Activated T-helper 17 cell treated with anti-CD3 and anti-CD28 coated beads, Interleukin-2, amount 50 U/mL, for 72 hours (primary cell): ENCODE data around the gene CTU2. TPM values are rescaled to one million over a fixed set of nuclear protein-coding genes. Genes with fewer than 3 reads are reported as not detected.

ENCODE experiments used
- ATAC-seq: fragments of 150-1000 bp; cut with Tn5 transposase; replicated peaks from 2 replicates; pipeline ENCODE4 v1.10.0; 2021; ENCODE audit warnings: mild to moderate bottlenecking, moderate library complexity
- H3K27ac Mint-ChIP-seq: one replicate; pipeline ENCODE4 v1.8.0; 2022; ENCODE audit warnings: mixed read lengths
- H3K27me3 Mint-ChIP-seq: one replicate; pipeline ENCODE4 v1.8.0; 2022; ENCODE audit warnings: mixed read lengths
- H3K36me3 Mint-ChIP-seq: one replicate; pipeline ENCODE4 v1.8.0; 2022; ENCODE audit warnings: low read depth, mild to moderate bottlenecking, mixed read lengths
- H3K4me1 Mint-ChIP-seq: one replicate; pipeline ENCODE4 v1.8.0; 2022; ENCODE audit warnings: mixed read lengths
- H3K4me3 Mint-ChIP-seq: one replicate; pipeline ENCODE4 v1.8.0; 2022; ENCODE audit warnings: mild to moderate bottlenecking, mixed read lengths
- H3K9me3 Mint-ChIP-seq: one replicate; pipeline ENCODE4 v1.8.0; 2022; ENCODE audit warnings: mixed read lengths
- total RNA-seq, 2 donors: library from RNA; stranded (reverse); gene quantifications; one replicate each; pipeline ENCODE4 v1.2.3, GENCODE V29; 2022

The CTU2 gene
- total RNA-seq, 2 donors from 2014 or later: 19.8 to 31.8 TPM

DNA sequence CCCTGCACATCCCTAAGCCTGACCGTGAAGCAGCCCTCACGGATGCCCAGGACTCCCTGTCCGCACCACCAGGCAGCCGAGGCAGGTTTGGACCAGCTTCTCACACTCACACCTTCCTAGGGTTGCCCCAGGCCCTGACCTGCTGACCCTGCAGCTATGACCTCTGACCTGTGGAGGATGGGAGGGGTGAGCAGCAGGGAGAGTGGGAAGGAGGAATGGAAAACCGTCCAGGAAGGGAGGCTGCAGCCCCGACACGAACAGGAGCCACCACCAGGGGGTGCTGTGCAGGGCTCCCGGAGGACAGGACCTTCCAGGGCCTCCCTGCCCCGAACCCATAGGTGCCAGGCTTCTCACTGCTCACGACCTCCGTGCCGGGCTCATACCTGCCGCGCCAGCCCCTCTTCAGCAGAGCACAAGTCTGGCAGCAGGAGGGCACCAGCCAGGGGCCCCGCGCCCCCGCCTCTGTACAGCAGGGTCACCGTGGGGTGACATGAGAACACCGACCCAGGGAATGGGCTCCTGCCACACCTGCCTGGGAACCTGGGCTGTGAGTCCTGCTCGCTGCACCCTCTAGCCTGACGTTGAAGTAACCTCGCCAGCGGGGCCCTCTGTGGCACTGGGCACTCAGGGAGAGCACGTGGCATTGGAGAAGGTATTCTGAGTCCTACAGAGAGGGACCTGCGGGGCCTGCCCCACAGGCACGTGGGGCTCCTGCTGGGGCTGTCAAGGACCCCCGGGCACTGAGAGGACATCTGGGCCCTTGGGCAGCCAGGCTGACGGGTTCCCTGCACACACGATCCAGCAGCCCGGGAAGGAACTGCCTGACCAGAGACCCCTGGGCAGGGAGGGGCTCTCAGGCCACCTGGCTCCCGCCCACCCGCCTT, 37.6 kb downstream of the CTU2 start:
- ATAC-seq: peak; percentile 53
- Mint-ChIP-seq H3K27me3 (no peaks in the 10 kb centered on the region), H3K4me3 (peak overlapping the region; percentile 12), H3K4me1 (peaks cover 5% of the 10 kb centered on the region), H3K9me3 (no peaks in the 10 kb centered on the region), H3K36me3 (peaks cover 6% of the 10 kb centered on the region), H3K27ac (no peak overlapping the region)

GRCh38 chr16:88744577-88745521, 38.5 kb downstream of the CTU2 start:
- no peak for ATAC-seq
- H3K36me3 Mint-ChIP-seq: peaks cover 6% of the 10 kb centered on the region
- peak overlapping the region; percentile 65 for H3K4me3 Mint-ChIP-seq
- H3K27me3 Mint-ChIP-seq: no peaks in the 10 kb centered on the region
- no peaks in the 10 kb centered on the region for H3K9me3 Mint-ChIP-seq
- H3K27ac Mint-ChIP-seq: no peak overlapping the region
- H3K4me1 Mint-ChIP-seq: peaks cover 5% of the 10 kb centered on the region

DNA sequence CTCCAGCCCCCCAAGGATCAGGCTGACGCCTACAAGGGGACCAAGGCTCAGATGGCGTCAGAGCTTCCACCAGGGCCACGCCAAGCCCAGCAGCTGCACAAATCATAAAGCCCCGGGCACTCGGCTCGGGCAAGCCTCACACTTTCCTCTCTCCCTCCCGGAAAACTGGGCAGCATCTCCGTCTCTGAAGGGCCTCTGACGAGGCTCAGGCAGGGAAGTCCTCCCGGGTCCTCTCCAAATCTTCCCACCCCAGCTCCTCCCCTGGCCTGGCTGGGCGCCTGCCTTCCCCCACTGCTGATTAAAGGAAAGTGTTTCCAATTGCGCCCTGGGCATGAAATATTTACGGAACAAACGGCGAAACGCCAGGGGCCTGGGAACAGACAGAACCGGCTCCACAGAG, 40.2 kb downstream of the CTU2 start:
- ATAC-seq: no peak
- H3K4me3 Mint-ChIP-seq: peak overlapping the region; percentile 11
- H3K27ac Mint-ChIP-seq: no peak overlapping the region
- H3K27me3 Mint-ChIP-seq: no peaks in the 10 kb centered on the region
- peaks cover 5% of the 10 kb centered on the region for H3K4me1 Mint-ChIP-seq
- no peaks in the 10 kb centered on the region for H3K9me3 Mint-ChIP-seq
- H3K36me3 Mint-ChIP-seq: peaks cover 2% of the 10 kb centered on the region

DNA sequence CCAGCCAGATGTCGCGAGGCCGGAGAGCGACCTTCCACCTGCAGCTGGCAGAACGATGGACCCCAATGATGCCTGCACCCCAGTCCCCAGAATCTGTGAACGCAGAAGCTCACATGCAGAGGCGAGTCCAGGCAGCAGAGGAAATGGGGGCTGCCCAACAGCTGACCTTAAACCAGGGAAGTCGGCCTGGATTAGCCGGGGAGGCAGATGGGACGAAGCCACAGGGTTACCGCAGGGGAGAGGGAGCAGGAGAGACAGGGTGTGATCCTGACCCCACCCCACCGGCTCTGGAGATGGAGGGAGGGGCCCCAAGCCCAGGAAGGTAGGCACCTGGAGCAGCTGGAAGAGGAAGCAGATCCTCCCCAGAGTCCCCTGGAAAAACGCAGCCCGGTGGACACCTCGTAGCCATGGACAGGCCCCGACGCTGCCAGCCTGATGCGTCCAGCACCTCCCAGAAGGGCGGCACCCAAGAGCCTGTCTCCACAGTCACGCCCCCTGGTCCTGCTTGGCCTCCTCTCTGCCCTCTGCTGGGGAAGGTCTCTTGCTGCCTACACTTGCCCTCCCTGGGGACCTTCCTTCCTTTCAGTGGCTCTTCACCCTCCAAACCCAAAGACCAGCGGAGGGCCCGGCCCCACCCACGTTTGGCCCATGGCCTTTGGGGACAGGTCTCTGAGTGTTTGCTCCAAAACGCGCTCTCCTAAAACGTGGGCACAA, 41.4 kb downstream of the CTU2 start:
- Mint-ChIP-seq H3K4me3 (no peak overlapping the region), H3K9me3 (no peaks in the 10 kb centered on the region), H3K4me1 (peaks cover 5% of the 10 kb centered on the region), H3K27me3 (no peaks in the 10 kb centered on the region), H3K27ac (no peak overlapping the region), H3K36me3 (peaks cover 6% of the 10 kb centered on the region)
- ATAC-seq: peak; percentile 45

GRCh38 chr16:88748364-88748763, 42.1 kb downstream of the CTU2 start:
- Mint-ChIP-seq H3K4me3 (no peak overlapping the region), H3K27ac (no peak overlapping the region), H3K36me3 (peaks cover 6% of the 10 kb centered on the region), H3K9me3 (no peaks in the 10 kb centered on the region), H3K27me3 (no peaks in the 10 kb centered on the region), H3K4me1 (peaks cover 5% of the 10 kb centered on the region)
- ATAC-seq: no peak

GRCh38 chr16:88749358-88749757, 43.1 kb downstream of the CTU2 start:
- Mint-ChIP-seq H3K36me3 (peaks cover 6% of the 10 kb centered on the region), H3K9me3 (no peaks in the 10 kb centered on the region), H3K27me3 (no peaks in the 10 kb centered on the region), H3K4me3 (no peak overlapping the region), H3K27ac (no peak overlapping the region), H3K4me1 (peaks cover 10% of the 10 kb centered on the region)
- no peak for ATAC-seq

- ATAC-seq: no peak
- H3K36me3 Mint-ChIP-seq: peaks cover 6% of the 10 kb centered on the region
- peaks cover 10% of the 10 kb centered on the region for H3K4me1 Mint-ChIP-seq
- H3K9me3 Mint-ChIP-seq: no peaks in the 10 kb centered on the region
- H3K27ac Mint-ChIP-seq: no peak overlapping the region
- no peaks in the 10 kb centered on the region for H3K27me3 Mint-ChIP-seq
- no peak overlapping the region for H3K4me3 Mint-ChIP-seq
Observed at GRCh38 chr16:88750854-88751253, 44.6 kb downstream of the CTU2 start.

DNA sequence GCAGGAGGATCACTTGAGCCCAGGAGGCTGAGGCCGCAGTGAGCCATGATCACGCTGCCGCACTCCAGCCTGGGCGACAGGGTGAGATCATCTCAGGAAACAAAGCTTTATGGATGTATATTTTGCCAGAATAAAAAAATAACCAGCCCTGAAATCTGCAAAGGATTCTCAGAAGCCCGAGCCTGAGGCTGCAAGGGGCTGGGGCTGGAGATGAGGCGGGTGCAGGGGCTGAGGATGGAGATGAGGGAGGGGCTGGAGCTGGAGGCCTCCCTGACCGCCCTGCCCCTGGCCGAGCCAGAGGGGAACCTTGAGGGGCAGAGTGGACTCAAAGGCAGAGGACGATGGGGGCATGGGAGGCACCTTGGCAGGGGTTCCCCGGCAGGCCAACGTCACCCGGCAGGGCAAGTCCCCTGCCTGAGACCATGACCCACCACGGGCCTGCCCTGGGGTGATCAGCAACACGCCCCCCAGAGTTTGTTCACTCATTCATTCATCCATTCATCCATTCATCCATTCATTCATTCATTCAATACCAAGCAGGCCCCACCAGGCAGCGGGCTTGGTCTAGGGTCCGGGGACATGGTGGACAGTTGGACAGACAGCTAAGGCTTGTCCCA, 46.2 kb downstream of the CTU2 start:
- Mint-ChIP-seq H3K27me3 (no peaks in the 10 kb centered on the region), H3K36me3 (peaks cover 6% of the 10 kb centered on the region), H3K27ac (no peak overlapping the region), H3K9me3 (no peaks in the 10 kb centered on the region), H3K4me1 (peaks cover 5% of the 10 kb centered on the region), H3K4me3 (no peak overlapping the region)
- no peak for ATAC-seq

DNA sequence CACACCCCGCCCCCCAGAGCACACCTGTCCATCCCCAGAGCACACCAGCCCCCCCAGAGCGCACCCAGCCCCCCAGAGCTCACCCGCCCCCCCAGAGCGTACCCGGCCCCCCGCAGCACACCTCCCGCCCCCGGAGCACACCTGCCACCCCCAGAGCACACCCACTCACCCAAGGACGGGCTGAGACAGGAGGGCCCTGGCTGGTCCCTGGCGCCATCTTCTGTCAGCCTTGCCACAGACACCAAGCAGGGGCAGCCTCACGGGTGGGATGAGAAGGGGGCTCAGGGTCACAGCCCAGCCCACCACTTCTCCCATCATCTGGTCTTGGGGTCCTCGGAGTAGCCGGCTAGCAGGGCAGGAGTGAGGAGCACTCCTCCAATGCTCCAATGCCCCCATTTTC, 46.9 kb downstream of the CTU2 start:
- H3K27me3 Mint-ChIP-seq: no peaks in the 10 kb centered on the region
- ATAC-seq: no peak
- H3K9me3 Mint-ChIP-seq: no peaks in the 10 kb centered on the region
- peaks cover 6% of the 10 kb centered on the region for H3K36me3 Mint-ChIP-seq
- no peak overlapping the region for H3K4me3 Mint-ChIP-seq
- H3K27ac Mint-ChIP-seq: peak overlapping the region; percentile 61
- peaks cover 5% of the 10 kb centered on the region for H3K4me1 Mint-ChIP-seq

- no peaks in the 10 kb centered on the region for H3K9me3 Mint-ChIP-seq
- no peaks in the 10 kb centered on the region for H3K27me3 Mint-ChIP-seq
- peaks cover 6% of the 10 kb centered on the region for H3K36me3 Mint-ChIP-seq
- peaks cover 5% of the 10 kb centered on the region for H3K4me1 Mint-ChIP-seq
- H3K4me3 Mint-ChIP-seq: no peak overlapping the region
- ATAC-seq: no peak
- H3K27ac Mint-ChIP-seq: peak overlapping the region; percentile 61
Observed at GRCh38 chr16:88753602-88754001, 47.3 kb downstream of the CTU2 start.

DNA sequence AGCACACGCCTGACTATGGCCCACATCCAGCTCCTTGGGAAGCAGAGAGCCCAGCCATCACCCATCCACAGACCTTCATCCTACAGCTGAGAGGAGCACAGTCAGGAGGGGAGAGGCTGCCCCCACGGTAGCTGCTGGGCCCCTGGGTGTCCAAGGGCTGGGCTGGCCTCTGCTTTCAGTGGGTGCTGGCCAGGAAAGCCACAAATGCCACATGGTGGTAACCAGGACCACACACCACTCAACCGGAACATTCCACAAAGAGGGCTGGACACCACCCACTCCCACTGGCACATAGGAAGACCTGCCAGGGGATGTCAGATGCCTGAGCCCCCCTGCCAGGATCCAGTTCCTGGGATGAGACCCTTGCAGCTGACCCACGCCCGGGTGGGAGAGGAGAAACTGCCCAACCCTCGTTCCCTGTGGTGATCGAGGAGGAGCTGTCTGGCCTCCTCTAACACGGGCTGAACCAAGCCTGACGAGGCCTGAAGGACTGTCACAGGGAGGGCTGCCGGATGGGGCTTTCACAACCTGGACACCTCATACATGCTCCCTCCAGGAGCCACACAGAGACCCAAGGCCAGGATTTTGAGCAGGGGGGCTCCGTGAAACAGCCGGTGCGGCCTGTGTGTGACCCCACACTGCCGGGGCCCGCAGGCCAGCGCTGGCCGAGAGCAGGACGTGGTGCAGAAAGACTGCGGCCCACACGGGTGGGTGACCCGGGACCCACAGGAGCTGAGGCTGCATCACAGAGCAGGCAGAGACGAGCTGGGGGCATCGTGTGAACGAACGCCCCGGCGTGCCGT, 48.0 kb downstream of the CTU2 start:
- Mint-ChIP-seq H3K27me3 (no peaks in the 10 kb centered on the region), H3K9me3 (no peaks in the 10 kb centered on the region), H3K36me3 (peaks cover 6% of the 10 kb centered on the region), H3K4me3 (no peak overlapping the region), H3K4me1 (peaks cover 7% of the 10 kb centered on the region), H3K27ac (no peak overlapping the region)
- ATAC-seq: no peak

- H3K27ac Mint-ChIP-seq: no peak overlapping the region
- no peaks in the 10 kb centered on the region for H3K27me3 Mint-ChIP-seq
- no peaks in the 10 kb centered on the region for H3K9me3 Mint-ChIP-seq
- peaks cover 6% of the 10 kb centered on the region for H3K36me3 Mint-ChIP-seq
- H3K4me1 Mint-ChIP-seq: peaks cover 11% of the 10 kb centered on the region
- no peak overlapping the region for H3K4me3 Mint-ChIP-seq
- ATAC-seq: no peak
Observed at GRCh38 chr16:88754912-88755744, 48.8 kb downstream of the CTU2 start.
